ENCODE results near the gene TFAP2D. TPM values are rescaled to one million over a fixed set of nuclear protein-coding genes. Genes with fewer than 3 reads are reported as not detected.

Gene TFAP2D
- total RNA-seq, 6 donors from 2014 or later, result not detected

DNA sequence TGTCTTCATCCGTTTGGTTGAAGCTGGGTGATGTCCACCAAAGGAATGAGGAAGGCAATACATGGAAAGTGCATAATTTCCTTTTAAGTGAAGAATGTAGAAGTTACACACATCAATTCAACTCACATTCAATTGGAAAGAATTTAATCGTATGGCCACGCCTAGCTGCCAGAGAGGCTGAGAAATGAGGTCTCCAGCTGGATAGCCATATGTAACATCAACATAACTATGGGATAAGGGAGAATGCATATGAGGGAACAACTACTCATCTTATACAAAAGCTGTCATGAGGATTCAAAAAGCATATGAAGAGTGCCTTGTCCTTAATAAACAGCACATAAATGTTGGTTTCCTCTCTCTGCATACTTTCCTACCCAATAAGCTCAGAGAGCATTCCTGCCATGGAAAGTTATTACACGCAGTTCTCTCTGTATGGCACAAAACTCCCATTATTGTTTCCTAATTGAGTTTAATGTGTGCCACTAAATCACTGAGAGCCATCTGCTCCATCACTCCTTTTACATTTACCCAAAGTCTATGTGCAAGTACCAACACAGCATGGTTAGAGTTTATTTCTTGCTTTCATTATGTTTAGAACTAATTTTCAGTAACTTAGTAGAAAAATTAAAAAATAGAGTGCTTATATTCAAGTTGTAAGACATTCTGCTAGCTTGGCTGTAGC, 21.4 kb upstream of the TFAP2D start:
- H3K36me3 ChIP-seq, result no peaks in the 10 kb centered on the region
- no peaks in the 10 kb centered on the region for H3K4me1 ChIP-seq
- 74 to 88% methylated on average over 4 of the region's 4 CpGs for WGBS, 2 donors
- no peak for DNase-seq
- ATAC-seq (ENCODE audit: low FRiP score in 2 of 2), result no peak
- no peaks in the 10 kb centered on the region for H3K9me3 ChIP-seq
- no peak overlapping the region for H3K4me3 ChIP-seq
- TF ChIP-seq, protein P1, sequence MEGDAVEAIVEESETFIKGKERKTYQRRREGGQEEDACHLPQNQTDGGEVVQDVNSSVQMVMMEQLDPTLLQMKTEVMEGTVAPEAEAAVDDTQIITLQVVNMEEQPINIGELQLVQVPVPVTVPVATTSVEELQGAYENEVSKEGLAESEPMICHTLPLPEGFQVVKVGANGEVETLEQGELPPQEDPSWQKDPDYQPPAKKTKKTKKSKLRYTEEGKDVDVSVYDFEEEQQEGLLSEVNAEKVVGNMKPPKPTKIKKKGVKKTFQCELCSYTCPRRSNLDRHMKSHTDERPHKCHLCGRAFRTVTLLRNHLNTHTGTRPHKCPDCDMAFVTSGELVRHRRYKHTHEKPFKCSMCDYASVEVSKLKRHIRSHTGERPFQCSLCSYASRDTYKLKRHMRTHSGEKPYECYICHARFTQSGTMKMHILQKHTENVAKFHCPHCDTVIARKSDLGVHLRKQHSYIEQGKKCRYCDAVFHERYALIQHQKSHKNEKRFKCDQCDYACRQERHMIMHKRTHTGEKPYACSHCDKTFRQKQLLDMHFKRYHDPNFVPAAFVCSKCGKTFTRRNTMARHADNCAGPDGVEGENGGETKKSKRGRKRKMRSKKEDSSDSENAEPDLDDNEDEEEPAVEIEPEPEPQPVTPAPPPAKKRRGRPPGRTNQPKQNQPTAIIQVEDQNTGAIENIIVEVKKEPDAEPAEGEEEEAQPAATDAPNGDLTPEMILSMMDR (IDR thresholded peaks at IDR 0.05), result no peak
- no peak for TF ChIP-seq POLR2AphosphoS5 (IDR thresholded peaks at IDR 0.05)
- TF ChIP-seq EP300 (IDR thresholded peaks at IDR 0.05), result no peak
- no peak for TF ChIP-seq POLR2A (IDR thresholded peaks at IDR 0.05)
- H3K27me3 ChIP-seq, result no peaks in the 10 kb centered on the region
- H3K27ac ChIP-seq, result no peak overlapping the region

DNA sequence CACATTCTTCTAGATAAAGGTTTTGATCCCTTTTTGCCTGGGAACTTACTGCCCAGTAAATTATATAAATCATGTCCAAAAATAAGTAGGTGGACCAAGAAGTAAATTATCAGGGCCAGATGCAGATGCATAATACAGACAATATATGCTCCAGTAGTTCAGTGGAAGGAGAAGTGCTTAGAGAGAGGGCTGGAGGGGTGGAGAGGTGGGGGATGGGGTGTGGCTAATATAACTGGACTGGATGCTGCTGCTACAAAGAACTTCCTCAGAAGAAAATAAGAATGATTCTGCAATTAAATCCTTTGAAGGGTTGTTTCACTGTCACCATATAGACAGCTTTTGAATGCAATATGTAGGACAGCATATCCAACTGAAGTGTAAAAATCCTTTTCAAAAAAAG, 14.8 kb upstream of the TFAP2D start:
- no peak for TF ChIP-seq EP300 (IDR thresholded peaks at IDR 0.05)
- no peak for TF ChIP-seq POLR2A (IDR thresholded peaks at IDR 0.05)
- TF ChIP-seq, protein P1 (IDR thresholded peaks at IDR 0.05), result no peak
- TF ChIP-seq POLR2AphosphoS5 (IDR thresholded peaks at IDR 0.05), result no peak
- no peak overlapping the region for H3K4me3 ChIP-seq
- ATAC-seq (ENCODE audit: low FRiP score in 2 of 2), result no peak
- no peaks in the 10 kb centered on the region for H3K4me1 ChIP-seq
- H3K27me3 ChIP-seq, result no peaks in the 10 kb centered on the region
- H3K27ac ChIP-seq, result no peak overlapping the region
- no peaks in the 10 kb centered on the region for H3K9me3 ChIP-seq
- H3K36me3 ChIP-seq, result no peaks in the 10 kb centered on the region
- no peak for DNase-seq

DNA sequence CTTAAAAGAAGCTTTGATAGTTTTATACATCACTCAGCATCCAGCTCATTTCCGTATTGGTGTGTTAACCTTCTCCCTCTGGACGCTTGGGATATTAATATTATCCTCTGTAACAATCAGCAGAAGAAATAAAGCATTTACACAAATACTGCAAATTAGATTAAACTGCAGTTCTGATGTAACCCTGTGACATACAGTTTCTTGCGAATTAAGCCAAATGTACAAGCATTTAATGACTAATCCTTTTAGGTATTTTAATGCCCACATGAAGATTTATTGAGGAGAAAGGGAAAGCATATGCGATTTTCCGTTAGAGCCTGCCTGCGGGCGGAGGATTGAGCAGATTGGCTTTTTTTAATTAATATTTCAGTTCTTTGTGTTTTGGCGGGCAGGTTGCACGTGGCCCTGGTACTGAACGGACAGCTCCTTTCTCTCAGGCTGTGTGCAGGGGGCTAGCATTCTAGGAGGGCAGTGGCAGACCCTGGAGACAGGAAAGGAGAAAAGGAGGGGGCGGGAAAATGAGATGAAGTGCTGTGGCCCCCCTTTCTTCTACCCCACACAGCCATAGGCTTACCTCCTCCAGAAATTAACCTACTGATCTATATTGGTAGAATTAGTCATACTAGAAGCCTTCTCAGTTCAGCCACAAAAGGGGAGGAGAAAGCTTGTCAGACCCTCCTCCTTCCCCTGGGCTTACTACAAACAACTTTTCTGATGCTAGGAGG, 14.1 kb upstream of the TFAP2D start:
- TF ChIP-seq, protein P1 (IDR thresholded peaks at IDR 0.05), result no peak
- TF ChIP-seq POLR2A (IDR thresholded peaks at IDR 0.05), result no peak
- TF ChIP-seq EP300 (IDR thresholded peaks at IDR 0.05), result no peak
- TF ChIP-seq POLR2AphosphoS5 (IDR thresholded peaks at IDR 0.05), result no peak
- no peaks in the 10 kb centered on the region for H3K9me3 ChIP-seq
- no peaks in the 10 kb centered on the region for H3K36me3 ChIP-seq
- H3K4me3 ChIP-seq, result no peak overlapping the region
- WGBS, 2 donors, result 14 to 24% methylated on average over 11 of the region's 11 CpGs
- no peaks in the 10 kb centered on the region for H3K27me3 ChIP-seq
- DNase-seq (no peak), ATAC-seq (ENCODE audit: low FRiP score in 2 of 2) (no peak)
- no peak overlapping the region for H3K27ac ChIP-seq
- H3K4me1 ChIP-seq, result no peaks in the 10 kb centered on the region

DNA sequence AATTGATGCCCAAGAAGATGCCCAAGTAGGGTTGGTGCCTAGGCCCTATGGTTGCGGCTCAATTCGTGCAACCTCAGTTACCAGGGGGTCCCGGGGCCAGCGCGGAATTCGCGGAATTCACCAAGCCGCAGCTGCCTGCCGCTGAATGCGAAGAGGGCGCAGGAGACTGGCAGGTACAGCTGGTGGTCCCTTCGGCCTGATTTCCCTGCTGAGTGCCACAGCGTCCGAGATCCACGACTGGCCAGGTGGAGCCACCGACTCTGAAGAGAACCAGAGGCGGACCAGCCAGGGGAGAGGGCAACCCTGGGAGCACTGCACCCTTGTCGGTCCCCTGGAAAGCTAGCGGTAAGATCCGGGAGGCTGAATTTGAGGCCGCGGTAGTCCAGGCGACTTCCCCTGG, 6.8 kb upstream of the TFAP2D start:
- DNase-seq (peak in 1 of 2 donors; percentile 44), ATAC-seq (ENCODE audit: low FRiP score in 2 of 2) (no peak)
- Histone ChIP-seq H3K4me3 (no peak overlapping the region), H3K27ac (no peak overlapping the region), H3K9me3 (no peaks in the 10 kb centered on the region), H3K27me3 (peaks cover 0 to 12% (median 2%) of the 10 kb centered on the region in 4 donors), H3K36me3 (no peaks in the 10 kb centered on the region), H3K4me1 (peaks cover 0 to 6% (median 0%) of the 10 kb centered on the region in 4 donors)
- no peak for TF ChIP-seq EP300 (IDR thresholded peaks at IDR 0.05)
- no peak for TF ChIP-seq POLR2AphosphoS5 (IDR thresholded peaks at IDR 0.05)
- no peak for TF ChIP-seq POLR2A (IDR thresholded peaks at IDR 0.05)
- TF ChIP-seq, protein P1 (IDR thresholded peaks at IDR 0.05), result no peak
- WGBS, 2 donors, result 0 to 3% methylated on average over 20 to 23 of the region's 23 CpGs
